Measurements from ENCODE around the gene TMEM108.

The TMEM108 gene

DNA sequence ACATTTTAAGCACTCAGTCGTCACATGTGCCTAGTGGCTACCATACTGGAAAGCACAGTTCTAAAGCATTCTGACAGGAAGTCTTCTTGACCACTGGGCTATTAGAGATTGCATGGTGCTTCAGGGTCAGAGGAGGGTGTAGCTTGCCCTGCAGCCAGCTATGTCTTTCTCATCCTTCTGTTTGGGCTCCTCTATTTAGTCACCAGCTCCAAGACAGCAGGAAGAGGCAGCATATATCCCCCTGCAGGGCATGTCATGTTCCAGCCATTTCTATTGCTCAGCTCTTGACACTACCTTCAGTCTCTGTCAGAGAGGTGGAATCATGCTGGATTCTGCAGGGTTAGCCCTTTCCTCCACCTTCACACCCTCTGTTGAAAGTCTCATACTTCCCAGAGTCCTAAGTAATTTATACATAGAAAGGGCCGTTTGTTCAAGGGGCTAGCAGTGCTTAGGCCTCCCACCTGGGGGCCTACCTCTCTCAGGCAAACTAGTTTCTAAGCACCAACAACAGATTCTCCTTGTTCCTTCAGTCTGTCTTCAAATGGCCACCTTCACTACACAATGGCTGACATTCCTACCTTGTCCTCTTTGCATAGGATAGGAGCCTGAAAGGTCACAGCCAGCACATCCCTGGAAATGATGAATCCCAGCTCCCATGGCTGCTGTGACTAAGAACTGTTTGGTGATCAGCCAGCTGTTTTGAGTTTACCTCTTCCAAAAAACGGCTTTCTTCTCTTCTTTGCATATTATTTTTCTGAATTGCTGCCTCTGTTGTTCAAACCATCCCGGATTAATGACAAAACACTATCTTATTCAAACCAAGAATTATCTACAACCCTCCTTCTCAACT, 246.0 kb downstream of the TMEM108 start:
- DNase-seq = no peak

DNA sequence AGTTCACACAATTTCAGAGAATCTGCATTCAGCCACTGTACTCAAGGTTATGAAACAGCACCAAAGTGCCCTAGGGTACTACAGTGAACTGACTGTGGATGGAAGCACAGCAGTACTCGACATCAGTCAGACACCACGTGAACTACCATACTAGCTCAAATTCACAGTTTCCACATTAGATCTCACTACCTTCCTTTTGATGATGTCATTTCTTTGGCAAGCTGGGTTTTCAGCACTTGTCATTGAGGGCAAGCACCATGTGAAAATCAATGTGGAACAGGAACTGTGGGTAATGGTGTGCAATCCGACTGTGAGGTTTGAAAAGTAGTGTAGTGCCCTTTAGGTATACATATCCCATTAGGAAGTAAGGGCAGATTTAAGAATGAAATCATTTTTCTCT, 251.1 kb downstream of the TMEM108 start:
- no peak for DNase-seq

DNA sequence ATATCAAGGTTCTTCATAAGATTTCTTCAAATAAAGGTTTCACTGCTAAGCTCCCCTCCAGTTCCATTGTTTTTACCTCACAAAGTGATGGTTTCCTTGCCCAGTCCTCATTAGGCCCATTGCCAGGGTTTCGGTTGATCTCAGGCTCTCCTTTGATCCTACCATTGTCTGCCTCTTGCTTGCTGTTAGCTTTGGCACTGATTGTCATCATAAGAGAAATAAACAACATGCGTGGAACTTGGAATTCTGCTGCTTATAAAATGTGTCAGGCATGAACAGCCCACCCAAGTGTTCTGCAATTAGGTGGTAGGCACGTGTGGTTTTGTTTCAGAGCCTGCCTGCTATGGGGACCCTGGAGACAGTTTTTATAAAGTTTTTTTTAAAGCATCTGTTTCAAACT, 254.1 kb downstream of the TMEM108 start:
- no peak for DNase-seq

DNA sequence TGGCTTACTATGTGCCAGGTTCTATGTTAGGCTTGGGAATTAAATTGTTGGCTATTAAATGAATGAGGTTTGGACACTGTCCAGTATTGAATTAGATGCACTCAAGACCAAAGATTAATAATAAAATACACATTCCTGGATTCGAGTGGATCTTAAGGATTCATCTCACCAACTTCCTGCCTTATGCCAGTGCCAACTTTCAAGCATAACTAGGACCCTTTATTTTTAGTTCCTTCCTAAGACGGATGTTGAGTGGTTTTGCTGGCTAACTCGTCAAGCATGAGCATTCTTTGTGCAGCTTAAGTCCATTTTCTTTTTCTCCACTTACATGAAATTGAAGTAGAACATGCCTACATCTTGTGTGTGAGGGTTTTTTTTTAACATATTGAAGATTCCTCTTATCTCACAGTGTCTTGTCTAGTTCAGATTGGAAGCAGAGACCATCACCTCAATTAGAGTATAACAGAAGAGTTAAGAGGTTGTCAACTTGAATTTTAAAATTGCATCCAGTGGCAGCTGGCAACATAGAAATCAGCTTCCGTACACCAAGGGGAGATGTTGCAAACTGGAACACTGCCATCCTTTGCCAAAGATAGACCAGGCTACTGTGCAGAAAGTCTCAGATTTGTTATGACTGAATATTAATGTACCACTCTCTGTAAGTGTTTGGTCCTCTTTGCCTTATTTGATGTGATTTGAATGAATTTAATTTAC, 255.4 kb downstream of the TMEM108 start:
- no peak for DNase-seq

DNA sequence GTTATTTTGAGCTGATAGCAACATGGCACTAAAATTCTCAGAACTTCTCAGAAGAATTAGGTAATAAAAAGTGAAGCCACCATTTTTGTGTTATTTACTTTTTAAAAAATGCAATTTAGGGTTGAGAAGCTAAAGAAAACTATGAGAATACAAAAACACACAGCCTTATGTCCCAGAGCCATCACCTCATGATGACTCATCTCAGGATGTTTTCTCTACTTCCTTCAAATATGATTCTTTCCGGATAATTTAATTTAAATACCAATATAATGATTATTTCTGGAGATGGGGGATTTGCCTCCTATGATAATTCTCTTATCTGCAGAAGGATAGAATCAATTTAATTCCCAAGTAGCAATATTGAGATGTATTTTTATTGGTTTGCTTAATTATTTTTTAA, 256.1 kb downstream of the TMEM108 start:
- DNase-seq = no peak

DNA sequence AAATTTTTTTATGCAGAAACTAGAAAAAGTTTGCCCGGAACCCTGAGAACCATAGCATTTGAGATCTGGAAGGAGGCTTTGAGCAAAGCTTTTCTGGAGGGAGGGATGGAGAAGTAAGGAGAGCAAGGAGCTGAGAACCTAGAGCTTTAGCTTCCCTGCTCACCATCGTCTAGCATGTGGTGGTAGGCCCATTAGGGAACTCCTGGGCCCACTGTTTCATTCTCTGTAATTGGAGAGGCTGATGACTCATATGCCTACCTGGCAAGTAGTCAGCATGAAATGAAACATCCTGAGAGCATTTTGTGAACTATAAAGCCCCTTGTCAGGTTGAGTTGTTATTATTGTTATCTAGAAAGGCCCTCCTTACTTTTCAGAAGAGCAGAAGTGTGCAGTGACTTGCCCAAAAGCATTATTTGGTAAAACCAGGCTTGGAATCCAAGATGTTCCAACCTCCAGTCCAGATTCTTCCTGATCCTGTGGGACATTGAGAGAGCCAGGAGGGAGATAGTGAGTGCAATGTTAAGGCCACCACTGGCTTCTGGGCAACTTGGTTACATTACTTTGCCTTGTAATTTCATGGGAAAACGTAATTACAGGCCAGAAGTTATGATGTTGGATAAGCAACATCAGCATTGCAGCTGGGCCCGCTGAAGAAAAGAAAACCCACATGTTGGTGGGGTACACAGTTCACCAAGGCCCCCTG, 257.2 kb downstream of the TMEM108 start:
- peak; percentile 55 for DNase-seq

DNA sequence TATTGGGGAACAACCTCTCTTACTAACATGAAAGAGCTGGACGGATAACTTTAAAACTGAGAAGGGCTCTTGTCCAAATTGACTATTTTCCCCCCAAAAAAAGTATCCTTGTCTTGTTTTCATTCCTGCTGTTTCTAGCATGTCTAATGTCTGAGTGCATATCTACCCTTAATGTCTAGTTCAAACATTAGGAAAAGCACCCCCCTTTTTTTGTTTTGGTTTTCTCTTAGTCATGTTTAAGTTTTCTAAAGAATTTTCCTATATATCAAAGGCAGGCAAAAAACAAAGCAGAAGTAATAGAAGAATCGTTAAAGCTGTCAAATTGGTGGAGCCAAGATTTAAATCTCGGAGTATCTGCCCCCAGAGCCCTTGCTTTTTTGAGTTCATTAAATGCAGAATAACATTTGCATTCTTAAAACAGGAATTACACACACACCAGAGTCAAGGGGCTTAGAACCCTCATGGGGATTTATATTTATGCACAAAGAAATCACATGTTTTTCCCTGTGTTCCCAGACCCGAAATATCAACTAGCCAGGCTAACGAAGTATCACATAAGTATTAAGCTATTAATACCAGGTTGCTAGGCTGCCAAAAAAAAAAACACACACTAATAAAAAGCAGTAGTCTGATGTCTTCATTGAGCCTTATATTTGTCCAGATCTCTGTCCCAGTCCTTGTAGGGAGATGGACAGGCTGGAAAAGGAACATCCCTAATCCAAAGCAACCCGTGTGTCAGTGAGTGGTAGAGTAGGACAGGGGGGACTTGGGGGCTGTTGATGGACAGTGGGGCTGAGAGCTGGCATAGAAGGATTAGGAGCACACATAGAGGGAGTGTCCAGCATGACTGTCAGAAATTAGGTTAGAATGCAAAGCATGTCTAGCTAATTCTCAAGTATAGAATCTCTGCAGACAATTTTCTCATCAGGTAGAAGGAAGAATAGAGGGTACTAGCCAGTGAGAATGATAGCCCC, 258.0 kb downstream of the TMEM108 start:
- no peak for DNase-seq

DNA sequence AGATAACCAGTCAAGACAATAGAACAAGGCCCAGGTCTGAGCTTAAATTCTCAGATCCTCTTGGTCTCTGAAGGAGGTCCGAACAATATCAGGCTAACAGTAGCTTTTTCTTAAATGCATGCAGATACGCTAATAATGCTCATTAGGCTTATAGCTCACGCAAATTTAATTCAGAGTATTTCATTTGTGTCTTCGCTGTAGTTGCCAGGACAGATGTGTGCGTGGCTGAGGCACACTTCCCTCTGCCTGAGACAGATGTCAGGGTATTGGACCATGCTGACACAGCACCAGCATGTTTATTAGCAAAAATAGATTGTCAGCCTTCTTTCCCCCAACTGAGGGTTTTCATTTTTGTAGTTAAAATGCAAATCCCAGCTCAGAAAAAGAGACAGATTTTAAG, 258.8 kb downstream of the TMEM108 start:
- DNase-seq = no peak

DNA sequence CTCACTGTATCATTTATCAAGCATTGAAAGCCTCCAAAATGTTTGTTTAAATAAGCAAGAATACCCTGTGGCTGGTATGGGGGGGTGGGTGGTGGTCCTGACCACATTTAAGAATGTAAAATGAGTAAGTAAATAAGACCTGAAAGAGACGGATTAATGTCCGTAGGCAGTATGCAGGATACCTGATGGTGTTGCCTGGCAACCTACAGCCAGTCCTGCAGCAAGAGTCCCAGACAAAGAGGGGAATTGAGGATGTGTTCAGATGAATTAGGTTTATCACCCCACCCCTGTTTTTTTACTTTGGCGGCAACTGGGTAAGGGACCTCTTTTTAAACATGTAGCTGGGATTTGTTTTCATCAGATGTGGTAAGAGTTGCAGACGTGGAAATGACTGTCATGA, 261.9 kb downstream of the TMEM108 start:
- no peak for DNase-seq

DNA sequence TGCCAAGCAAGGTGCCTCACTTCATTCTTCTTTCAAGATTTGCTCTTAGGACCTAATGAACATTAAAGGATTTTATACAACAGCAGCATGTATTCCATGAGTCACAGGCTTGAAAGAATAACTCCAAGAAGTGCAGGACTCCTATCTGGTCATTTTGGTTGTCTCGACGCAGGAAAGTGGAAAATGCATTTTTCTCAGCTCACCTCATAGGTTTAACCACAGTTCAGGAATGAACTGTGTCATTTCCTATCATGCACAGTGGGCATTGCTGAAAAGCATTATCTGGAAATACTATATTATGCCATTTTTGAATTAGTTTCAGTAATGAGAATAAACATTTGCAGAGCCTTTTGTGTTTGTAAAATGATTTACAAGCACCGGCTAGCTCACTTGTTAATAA, 263.0 kb downstream of the TMEM108 start:
- no peak for DNase-seq

DNA sequence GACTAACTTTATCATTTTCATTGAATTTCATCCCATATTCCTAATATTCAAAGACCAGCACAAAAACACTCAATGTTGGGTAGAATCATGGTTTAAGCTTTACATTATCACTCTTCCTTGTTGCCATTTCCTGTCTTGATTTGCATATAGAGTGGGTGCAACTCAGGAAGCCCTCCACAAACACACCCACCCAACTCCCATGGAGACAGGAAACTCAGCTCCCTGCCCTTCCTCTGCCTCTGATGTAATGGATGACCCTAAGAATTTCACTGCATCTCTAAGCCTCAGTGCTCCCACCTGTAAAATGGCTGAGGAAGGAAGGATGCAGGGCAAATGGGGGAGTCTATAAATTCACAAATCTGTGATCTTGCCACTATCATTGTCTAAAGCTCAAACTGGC, 263.5 kb downstream of the TMEM108 start:
- DNase-seq = no peak

DNA sequence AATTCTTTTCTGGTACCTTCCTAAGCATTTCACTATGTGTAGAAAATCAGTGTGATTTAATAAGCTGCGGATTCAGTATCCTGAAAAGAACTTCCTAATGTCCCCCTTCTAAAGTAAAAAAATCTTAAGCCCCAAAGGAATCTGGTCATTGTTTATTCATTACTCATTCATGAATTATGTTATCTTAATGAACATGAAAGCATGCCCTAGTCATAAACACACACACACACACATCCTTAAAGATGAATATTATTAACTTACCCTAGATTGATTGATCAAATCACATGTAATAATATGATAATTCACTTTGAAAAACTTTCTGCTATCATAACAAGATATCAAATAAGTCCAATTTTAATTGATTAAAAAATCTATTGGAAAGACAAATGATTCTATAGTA, 265.2 kb downstream of the TMEM108 start:
- DNase-seq = no peak

DNA sequence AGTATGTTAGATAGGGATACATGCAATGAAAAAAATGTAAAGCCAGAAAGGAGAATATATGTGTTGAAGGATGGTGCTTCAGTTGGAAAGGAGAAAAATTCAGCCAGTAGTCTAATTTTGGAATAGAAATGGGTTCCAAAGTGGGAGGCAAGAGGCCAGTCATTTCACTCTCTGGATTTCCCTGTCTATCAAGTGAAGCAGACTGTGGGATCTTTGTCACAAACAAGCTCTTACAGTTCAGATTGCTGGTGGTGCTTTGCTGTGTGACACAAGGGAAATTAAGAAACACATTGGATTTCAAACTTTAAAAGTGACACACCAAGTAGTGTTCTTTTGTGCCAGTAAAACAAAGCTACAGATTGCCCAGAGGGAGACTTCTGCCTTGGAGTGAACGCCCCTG, 279.7 kb downstream of the TMEM108 start:
- no peak for DNase-seq

DNA sequence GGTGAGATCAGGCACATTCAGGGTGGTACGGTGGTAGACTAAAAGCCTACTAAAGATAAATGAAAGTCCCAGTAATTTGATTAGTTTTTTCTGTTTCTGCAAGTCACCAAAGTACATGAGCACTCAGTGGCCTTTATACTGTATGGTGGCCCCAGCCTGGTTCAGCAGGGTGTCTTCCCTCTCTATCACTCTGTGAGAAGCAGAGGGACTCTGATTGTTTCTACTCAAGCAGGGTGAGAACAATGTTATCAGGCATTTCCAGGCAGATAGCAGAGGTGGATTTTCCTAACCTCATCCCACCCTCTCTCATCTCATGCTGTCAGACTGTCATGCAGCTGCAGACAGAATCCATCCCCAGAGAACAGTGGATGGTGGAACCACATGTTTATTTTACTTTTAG, 290.2 kb downstream of the TMEM108 start:
- no peak for DNase-seq

DNA sequence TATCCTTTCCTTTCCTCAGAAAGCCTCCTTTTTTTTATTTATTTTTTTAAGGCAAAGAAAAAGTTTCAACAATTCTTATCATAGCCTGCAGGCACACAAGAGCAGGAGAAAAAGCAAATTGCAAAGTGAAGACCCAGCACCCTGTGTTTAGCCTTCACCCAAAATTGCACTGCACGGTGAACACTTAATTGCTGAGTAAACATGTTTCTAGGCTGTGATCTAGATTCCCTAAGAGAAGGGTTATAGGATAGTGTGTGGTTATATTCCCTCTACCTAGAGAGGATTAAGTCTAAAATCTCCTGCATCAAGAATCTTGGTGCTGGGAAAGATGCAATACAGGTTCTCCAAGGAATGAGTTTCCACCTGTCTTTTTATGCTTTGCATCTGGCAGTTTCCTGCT, 291.4 kb downstream of the TMEM108 start:
- DNase-seq = no peak

DNA sequence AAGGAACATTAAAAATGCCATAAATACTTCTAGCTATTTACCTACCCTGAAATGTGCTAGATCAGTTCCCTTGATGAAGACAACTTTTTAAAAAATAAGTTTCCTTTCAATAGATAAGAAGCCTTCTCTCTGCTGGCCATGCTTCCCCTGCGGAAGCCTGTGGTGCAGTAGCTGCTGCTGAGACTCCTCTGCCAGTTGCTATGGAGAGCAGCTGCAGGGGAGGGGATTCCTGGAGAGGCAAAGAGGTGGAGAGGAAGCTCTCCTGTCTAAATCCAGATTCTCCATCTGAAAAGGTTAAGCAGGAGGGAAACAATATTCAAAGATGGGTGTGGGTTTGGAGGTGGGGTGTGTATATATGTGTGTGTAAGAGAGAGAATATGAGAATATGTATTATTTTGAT, 291.9 kb downstream of the TMEM108 start:
- no peak for DNase-seq

DNA sequence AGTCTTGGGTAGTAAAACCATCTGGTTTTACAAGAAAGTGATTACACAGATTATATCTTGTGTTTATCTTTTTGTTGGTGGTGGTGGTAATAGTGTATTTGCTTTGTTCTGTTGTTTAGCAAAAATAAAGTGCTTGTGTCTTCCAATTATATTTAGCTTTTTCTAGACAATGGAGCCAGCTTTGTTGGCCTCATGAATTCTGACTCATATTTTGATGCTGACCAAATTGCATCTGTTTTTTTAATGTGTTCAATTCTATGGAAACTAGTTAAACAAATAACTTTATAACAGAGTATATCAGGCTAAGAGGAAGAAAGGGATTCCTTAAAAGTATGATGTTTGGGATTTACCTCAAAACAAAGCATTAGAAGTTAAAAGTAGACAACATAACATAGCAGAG, 292.3 kb downstream of the TMEM108 start:
- DNase-seq = no peak

DNA sequence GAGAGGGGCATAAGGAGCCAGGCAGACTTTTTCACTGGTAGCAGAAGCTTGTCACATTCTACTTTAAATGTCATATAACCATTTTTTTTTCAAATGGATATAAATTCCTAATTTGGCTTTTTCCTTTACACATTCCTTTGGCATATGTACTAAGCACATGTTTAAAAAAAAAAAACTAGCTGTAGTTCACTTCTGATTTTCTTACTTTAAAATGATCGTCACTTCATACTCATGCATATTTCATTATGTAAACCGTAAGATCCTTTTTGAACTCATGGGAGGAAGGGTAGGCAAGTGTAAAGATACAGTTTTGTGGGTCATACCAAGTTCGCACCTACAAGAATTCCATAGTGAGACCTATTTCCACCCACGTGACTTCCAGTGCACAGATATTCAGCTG, 316.5 kb downstream of the TMEM108 start:
- DNase-seq = no peak

DNA sequence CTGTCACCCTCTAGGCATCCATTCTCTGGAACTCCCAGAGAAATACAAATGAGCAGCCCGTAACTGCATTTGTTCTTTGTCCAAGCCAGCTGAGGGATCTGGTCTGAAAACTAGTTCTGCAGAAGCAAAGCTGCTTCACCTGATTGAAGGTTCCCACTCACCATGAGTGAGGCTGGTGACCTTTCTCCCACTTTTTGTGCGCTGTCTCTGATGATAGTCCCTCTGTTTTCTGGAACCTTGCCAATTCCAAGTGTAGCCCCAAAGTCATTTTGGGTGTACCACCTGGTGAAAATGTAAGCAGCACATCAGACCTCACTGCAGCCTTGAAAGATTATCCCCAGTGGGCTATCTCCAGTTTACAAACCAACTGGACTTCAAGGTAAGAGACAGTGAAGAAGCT, 322.3 kb downstream of the TMEM108 start:
- DNase-seq = no peak

DNA sequence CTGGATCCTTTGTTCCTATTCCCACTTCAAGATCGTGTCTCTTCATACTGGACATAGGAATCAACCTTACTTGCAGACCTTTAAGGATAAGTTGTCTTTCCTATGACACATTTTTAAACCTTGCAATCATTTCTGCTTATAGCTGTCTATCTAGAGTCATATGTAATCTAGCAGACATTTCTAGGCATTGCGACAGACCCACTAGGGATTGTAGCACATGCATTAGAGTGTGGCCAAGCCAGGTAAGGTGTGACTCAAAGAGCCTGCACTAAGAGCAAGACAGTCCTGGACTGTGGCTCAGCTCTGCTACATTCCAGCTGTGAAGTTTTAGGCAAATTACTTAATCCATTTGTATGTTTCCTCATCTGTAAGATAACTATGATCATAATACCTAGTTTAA, 322.8 kb downstream of the TMEM108 start:
- DNase-seq = no peak

DNA sequence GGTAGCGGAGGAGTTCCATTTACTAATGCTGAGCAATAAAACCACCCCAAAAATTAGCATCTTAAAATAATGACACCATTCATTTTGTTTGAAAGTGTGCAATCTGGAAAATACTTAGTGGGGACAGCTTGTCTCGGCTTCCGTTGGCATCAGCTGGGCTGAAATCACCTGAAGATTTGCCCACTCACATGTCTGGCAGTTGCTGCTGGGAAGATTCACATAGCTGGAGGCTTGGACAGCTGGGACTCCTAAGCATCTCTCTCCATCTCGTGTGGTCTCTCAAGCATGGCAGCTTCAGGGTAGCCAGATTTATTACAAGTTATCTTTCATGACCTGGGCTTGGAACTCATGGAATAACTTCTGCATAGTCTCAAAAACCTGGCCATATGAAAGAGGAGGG, 323.2 kb downstream of the TMEM108 start:
- no peak for DNase-seq

DNA sequence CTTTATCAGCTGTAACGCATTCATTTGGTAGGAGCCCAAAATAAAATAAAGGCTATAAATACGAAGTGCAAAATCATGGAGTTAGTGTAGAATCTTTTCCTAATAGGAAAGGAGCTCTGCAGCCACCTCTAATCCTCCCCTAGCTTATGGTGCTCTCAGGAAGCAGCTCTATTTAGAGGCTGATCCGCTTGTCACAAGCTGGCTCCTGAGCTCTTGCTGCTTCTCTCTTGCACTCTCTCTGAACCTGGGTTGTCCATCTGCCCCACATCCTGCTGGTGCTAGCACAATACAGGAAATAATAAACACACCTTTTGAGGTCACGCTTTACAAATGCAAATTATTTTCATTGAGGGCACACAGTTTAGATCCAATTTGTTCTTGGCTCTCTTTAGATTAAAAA, 324.3 kb downstream of the TMEM108 start:
- no peak for DNase-seq

DNA sequence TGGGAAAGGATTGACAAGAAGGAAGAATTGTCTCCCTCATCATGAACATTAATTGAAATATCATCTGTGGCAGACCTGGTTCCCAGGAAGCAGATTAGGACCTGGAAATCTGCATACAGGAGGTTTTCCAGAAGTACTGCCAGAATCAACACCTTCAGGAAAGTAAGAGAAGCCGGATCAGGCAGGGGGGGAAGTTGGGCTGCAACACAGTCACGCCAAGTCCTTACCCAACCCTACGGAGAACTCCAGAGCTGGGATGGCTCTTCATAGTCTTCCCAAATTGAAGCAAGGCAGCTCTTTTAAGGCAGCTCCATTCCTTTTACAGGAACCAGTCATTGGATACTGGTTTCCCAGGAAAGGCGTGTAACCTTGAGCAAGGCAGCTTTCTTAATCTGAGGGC, 326.5 kb downstream of the TMEM108 start:
- DNase-seq = no peak
